Hepatocyte (in vitro differentiated cells): ENCODE results near the gene LDLRAD3. TPM values are rescaled to one million over a fixed set of nuclear protein-coding genes. Genes with fewer than 3 reads are reported as not detected.
A peak's percentile ranks its signal among the peaks of the same experiment; 100 is the strongest.

Experiments used
- DNase-seq: peaks from one replicate; pipeline ENCODE4 v3.0.0-alpha.2; 2016; ENCODE audit warnings: low spot score
- H2AFZ ChIP-seq: fragments of 200-600 bp; sonication (generic); 2 replicates; pipeline ENCODE4 v1.6.0; 2016; ENCODE audit warnings: antibody characterized with exemption, mild to moderate bottlenecking
- H3K27ac ChIP-seq: fragments of 200-600 bp; sonication (generic); 2 replicates; pipeline ENCODE4 v1.5.1; 2016; ENCODE audit warnings: mild to moderate bottlenecking
- H3K27me3 ChIP-seq: fragments of 200-600 bp; sonication (generic); 2 replicates; pipeline ENCODE4 v1.6.1; 2016
- H3K36me3 ChIP-seq: fragments of 200-600 bp; sonication (generic); replicated peaks from 2 replicates; pipeline ENCODE4 v1.5.1; 2016; ENCODE audit warnings: low read depth; ENCODE audit not compliant: insufficient read depth
- H3K4me1 ChIP-seq: fragments of 200-600 bp; sonication (generic); 2 replicates; pipeline ENCODE4 v1.5.1; 2016; ENCODE audit warnings: mild to moderate bottlenecking, moderate library complexity; ENCODE audit not compliant: insufficient read depth
- H3K4me2 ChIP-seq: fragments of 200-600 bp; sonication (generic); 2 replicates; pipeline ENCODE4 v1.6.0; 2016
- H3K4me3 ChIP-seq: fragments of 200-600 bp; sonication (generic); 2 replicates; pipeline ENCODE4 v1.5.1; 2016; ENCODE audit warnings: mild to moderate bottlenecking
- H3K79me2 ChIP-seq: fragments of 200-600 bp; sonication (generic); 2 replicates; pipeline ENCODE4 v1.6.0; 2017; ENCODE audit warnings: mild to moderate bottlenecking
- H3K9me2 ChIP-seq: fragments of 200-600 bp; sonication (generic); replicated peaks from 2 replicates; pipeline ENCODE4 v1.6.0; 2017; ENCODE audit warnings: mild to moderate bottlenecking; ENCODE audit not compliant: insufficient read depth
- H3K9me3 ChIP-seq: fragments of 200-600 bp; sonication (generic); 2 replicates; pipeline ENCODE4 v1.5.1; 2016; ENCODE audit warnings: low read depth, mild to moderate bottlenecking
- H4K20me1 ChIP-seq: fragments of 200-600 bp; sonication (generic); 2 replicates; pipeline ENCODE4 v1.6.0; 2016; ENCODE audit warnings: mild to moderate bottlenecking; ENCODE audit not compliant: insufficient read depth, poor library complexity, severe bottlenecking
- CTCF ChIP-seq: fragments of 200-600 bp; sonication (generic); IDR thresholded peaks from 2 replicates; pipeline ENCODE4 v1.5.1; 2016; ENCODE audit warnings: antibody characterized with exemption, mild to moderate bottlenecking; ENCODE audit not compliant: poor library complexity
- EZH2 ChIP-seq: fragments of 200-600 bp; sonication (generic); IDR thresholded peaks from 2 replicates; pipeline ENCODE4 v1.6.1; 2016; ENCODE audit warnings: antibody characterized with exemption, mild to moderate bottlenecking, borderline replicate concordance
- EZH2phosphoT487 ChIP-seq: fragments of 200-600 bp; sonication (generic); IDR thresholded peaks from one replicate; pipeline ENCODE4 v1.6.1; 2018; ENCODE audit warnings: antibody characterized with exemption, mild to moderate bottlenecking, low read depth, moderate library complexity; ENCODE audit not compliant: unreplicated experiment, severe bottlenecking
- WGBS: methylation state at CpG from one replicate; pipeline ENCODE4 v1.1.6; 2016; ENCODE audit warnings: low lambda C conversion rate; ENCODE audit errors: missing lambda C conversion rate; 5-methylcytosine and 5-hydroxymethylcytosine counted together
- polyA plus RNA-seq: library from polyadenylated mRNA; unstranded; fragments of >200 nt; fragmentation: Nextera tagmentation; extraction: Ambion mirVana; gene quantifications from 2 replicates; pipeline ENCODE4 v1.2.1, GENCODE V29; 2016
- total RNA-seq: library from RNA; depleted of rRNA; stranded (reverse); fragments of >200 nt; gene quantifications from 2 replicates; pipeline ENCODE4 v1.2.3, GENCODE V29; 2014

The LDLRAD3 gene
- total and polyA plus RNA-seq, 2 experiments from 2014 or later: 12.2 TPM

GRCh38 chr11:36070954-36071330 lies 127.1 kb downstream of the LDLRAD3 start:
- DNase-seq: no peak
- Histone ChIP-seq H3K36me3 (no peaks in the 10 kb centered on the region), H3K79me2 (no peaks in the 10 kb centered on the region), H3K4me2 (no peak overlapping the region), H3K4me1 (peaks cover 14% of the 10 kb centered on the region), H3K4me3 (no peak overlapping the region), H3K27ac (no peak overlapping the region), H3K9me3 (no peaks in the 10 kb centered on the region), H2AFZ (no peak overlapping the region), H3K9me2 (no peaks in the 10 kb centered on the region), H4K20me1 (no peaks in the 10 kb centered on the region), H3K27me3 (no peaks in the 10 kb centered on the region)
- no peak for TF ChIP-seq CTCF
- TF ChIP-seq EZH2: no peak
- TF ChIP-seq EZH2phosphoT487: no peak
- 83% methylated on average over 5 of the region's 5 CpGs for WGBS

- Histone ChIP-seq H3K27ac (no peak overlapping the region), H4K20me1 (no peaks in the 10 kb centered on the region), H3K79me2 (no peaks in the 10 kb centered on the region), H3K4me2 (no peak overlapping the region), H3K27me3 (no peaks in the 10 kb centered on the region), H3K9me2 (no peaks in the 10 kb centered on the region), H3K36me3 (no peaks in the 10 kb centered on the region), H3K4me1 (peaks cover 14% of the 10 kb centered on the region), H2AFZ (no peak overlapping the region), H3K4me3 (no peak overlapping the region), H3K9me3 (no peaks in the 10 kb centered on the region)
- no peak for DNase-seq
- TF ChIP-seq EZH2phosphoT487: no peak
- TF ChIP-seq CTCF: no peak
- TF ChIP-seq EZH2: no peak
- 55% methylated on average over 2 of the region's 2 CpGs for WGBS
Measured at GRCh38 chr11:36071917-36072500, 128.1 kb downstream of the LDLRAD3 start.

- H3K9me3 ChIP-seq: no peaks in the 10 kb centered on the region
- H3K27ac ChIP-seq: peak overlapping the region; percentile 19
- peak; percentile 52 for DNase-seq
- H3K4me3 ChIP-seq: no peak overlapping the region
- 60% methylated on average over 9 of the region's 9 CpGs for WGBS
- TF ChIP-seq EZH2: no peak
- TF ChIP-seq EZH2phosphoT487: no peak
- TF ChIP-seq CTCF: no peak
- H3K9me2 ChIP-seq: no peaks in the 10 kb centered on the region
- H4K20me1 ChIP-seq: no peaks in the 10 kb centered on the region
- H3K27me3 ChIP-seq: no peaks in the 10 kb centered on the region
- H2AFZ ChIP-seq: no peak overlapping the region
- no peaks in the 10 kb centered on the region for H3K79me2 ChIP-seq
- peaks cover 14% of the 10 kb centered on the region for H3K4me1 ChIP-seq
- H3K4me2 ChIP-seq: peak overlapping the region; percentile 35
- no peaks in the 10 kb centered on the region for H3K36me3 ChIP-seq
Measured at GRCh38 chr11:36073411-36074203, 129.7 kb downstream of the LDLRAD3 start.
